Measurements from ENCODE around the gene NUP188. TPM values are rescaled to one million over a fixed set of nuclear protein-coding genes. Genes with fewer than 3 reads are reported as not detected.
A peak's percentile ranks its signal among the peaks of the same experiment; 100 is the strongest.

NUP188 gene
- total and polyA plus RNA-seq, 2 of the 13 experiments (the other 11 are each of a cell fraction or from before 2014, with no cell fraction given), result 28.0 to 38.5 TPM

GRCh38 chr9:128936171-128936865, 11.2 kb upstream of the NUP188 start:
- BruUV-seq (replicated peaks), result no TSS peak

GRCh38 chr9:128937310-128938165, 10.0 kb upstream of the NUP188 start:
- no peak for ATAC-seq
- Histone ChIP-seq H3K27ac (ENCODE audit: extremely low read length, insufficient read depth, low read length) (no peak overlapping the region), H3K79me2 (ENCODE audit: insufficient read depth, low read length) (no peaks in the 10 kb centered on the region), H3K9me3 (ENCODE audit: low read length) (no peaks in the 10 kb centered on the region), H3K9ac (ENCODE audit: insufficient read depth, low read depth, low read length) (no peak overlapping the region), H3K4me1 (ENCODE audit: insufficient read depth, low read length) (peaks cover 15% of the 10 kb centered on the region), H3K4me3 (replicated peaks in 1 of 3; ENCODE audit: insufficient read depth in 1 of 3, low read depth in 2 of 3, low read length in 3 of 3) (no peak overlapping the region), H4K20me1 (ENCODE audit: insufficient read depth, low read length) (no peaks in the 10 kb centered on the region), H3K27me3 (ENCODE audit: control insufficient read depth in 1 of 2, insufficient read depth in 2 of 2, low read length in 2 of 2) (no peaks in the 10 kb centered on the region), H2AFZ (ENCODE audit: low read length) (no peak overlapping the region), H3K36me3 (replicated peaks in 1 of 2; ENCODE audit: control insufficient read depth in 1 of 2, insufficient read depth in 2 of 2, low read length in 2 of 2) (peaks cover 2% of the 10 kb centered on the region in 2 experiments; a peak in 2 of 5 replicates), H3K4me2 (ENCODE audit: low read depth, low read length) (no peak overlapping the region)
- WGBS (ENCODE audit: low lambda C conversion rate), result 99% methylated on average over 8 of the region's 9 CpGs
- intact Hi-C loops (cut with micrococcal nuclease; ENCODE audit: unreplicated experiment) (no loop called here), in situ Hi-C loops (cut with HindIII; ENCODE audit: extremely low pct_ligation_motif_present, low pct_unique_long_range_greater_than_20kb) (no loop called here)
- no TSS peak for BruUV-seq (replicated peaks)
- ChIA-PET POLR2A (no interaction called here), CTCF (ENCODE audit: low intra/inter-chr PET ratio, low total read pairs) (no interaction called here)
- no peak for DNase-seq (ENCODE audit: low spot score)
- TF ChIP-seq HNRNPH1 (optimal IDR thresholded peaks at IDR 0.05; ENCODE audit: low read depth, low read length) (no peak), BCL6 (CRISPR knock-in tag; IDR thresholded peaks at IDR 0.05) (no peak)
- FAIRE-seq, result no peak

More at GRCh38 chr9:128936171-128936865, 11.2 kb upstream of the NUP188 start:
- in situ Hi-C loops (cut with HindIII; ENCODE audit: extremely low pct_ligation_motif_present, low pct_unique_long_range_greater_than_20kb) (no loop called here), intact Hi-C loops (cut with micrococcal nuclease; ENCODE audit: unreplicated experiment) (no loop called here)
- Histone ChIP-seq H3K79me2 (ENCODE audit: insufficient read depth, low read length) (no peaks in the 10 kb centered on the region), H3K9ac (ENCODE audit: insufficient read depth, low read depth, low read length) (no peak overlapping the region), H3K4me2 (ENCODE audit: low read depth, low read length) (no peak overlapping the region), H2AFZ (ENCODE audit: low read length) (no peak overlapping the region), H3K27ac (ENCODE audit: extremely low read length, insufficient read depth, low read length) (no peak overlapping the region), H4K20me1 (ENCODE audit: insufficient read depth, low read length) (no peaks in the 10 kb centered on the region), H3K9me3 (ENCODE audit: low read length) (no peaks in the 10 kb centered on the region), H3K27me3 (ENCODE audit: control insufficient read depth in 1 of 2, insufficient read depth in 2 of 2, low read length in 2 of 2) (no peaks in the 10 kb centered on the region), H3K36me3 (replicated peaks in 1 of 2; ENCODE audit: control insufficient read depth in 1 of 2, insufficient read depth in 2 of 2, low read length in 2 of 2) (peaks cover 0 to 2% of the 10 kb centered on the region in 2 experiments; a peak in 2 of 5 replicates), H3K4me3 (replicated peaks in 1 of 3; ENCODE audit: insufficient read depth in 1 of 3, low read depth in 2 of 3, low read length in 3 of 3) (no peak overlapping the region), H3K4me1 (ENCODE audit: insufficient read depth, low read length) (peaks cover 11% of the 10 kb centered on the region)
- ATAC-seq, result no peak
- 90% methylated on average over 10 of the region's 11 CpGs for WGBS (ENCODE audit: low lambda C conversion rate)
- POLR2A ChIA-PET, result no interaction called here
- CTCF ChIA-PET (ENCODE audit: low intra/inter-chr PET ratio, low total read pairs), result no interaction called here
- no peak for FAIRE-seq
- no peak for DNase-seq (ENCODE audit: low spot score)
- TF ChIP-seq KDM2A (CRISPR knock-in tag; IDR thresholded peaks at IDR 0.05; ENCODE audit: borderline replicate concordance, low read depth), result no peak
- TF ChIP-seq ZNF629 (CRISPR knock-in tag; conservative IDR thresholded peaks at IDR 0.05), result peak; percentile 72

All from HepG2 (cell line).